GM12878 (cell line): ENCODE data around the gene C6orf89. TPM values are rescaled to one million over a fixed set of nuclear protein-coding genes. Genes with fewer than 3 reads are reported as not detected.

Experiments
- ATAC-seq: fragments of 200-7000 bp; cut with Tn5 transposase; 3 replicates; pipeline ENCODE4 v1.9.1; 2020; ENCODE audit warnings: mild to moderate bottlenecking, moderate library complexity
- BruUV-seq: library from RNA; stranded (reverse); fragments of 400-500 nt; replicated peaks from 2 replicates; lab custom pipeline; 2021; lab: Mats Ljungman, UMichigan
- CTCF ChIA-PET: fragments of 300-600 bp; sonication (Branson Sonifier 250); formaldehyde crosslinking; extraction: SDS; loops from one replicate; lab custom pipeline; 2021; ENCODE audit warnings: inconsistent platforms; lab: Yijun Ruan, JAX
- POLR2A ChIA-PET: fragments of 350-600 bp; formaldehyde crosslinking; extraction: SDS; loops from one replicate; lab custom pipeline; 2021; ENCODE audit warnings: inconsistent platforms; lab: Charles Lee
- RAD21 ChIA-PET: fragments of 300-600 bp; sonication (Branson Sonifier 250); formaldehyde crosslinking; loops from one replicate; lab custom pipeline; 2023; ENCODE audit warnings: antibody characterized with exemption; ENCODE audit not compliant: unreplicated experiment; lab: Charles Lee
- SMC1A ChIA-PET: fragments of 300-600 bp; sonication (Branson Sonifier 250); formaldehyde crosslinking; loops from one replicate; lab custom pipeline; 2023; ENCODE audit not compliant: unreplicated experiment, uncharacterized antibody; lab: Charles Lee
- DNase-seq: peaks from one replicate; pipeline ENCODE4 v3.0.0-alpha.2; 2011; ENCODE audit warnings: low read depth, low spot score
- FAIRE-seq: peaks from 3 replicates; lab custom pipeline; 2011; peaks lifted over from hg19 to GRCh38; lab: Jason Lieb, UNC
- H2AFZ ChIP-seq: 2 replicates; pipeline ENCODE4 v1.6.0; 2011; ENCODE audit warnings: low read depth, low read length, control low read depth; ENCODE audit not compliant: control insufficient read depth
- H3K27ac ChIP-seq: 2 replicates; pipeline ENCODE4 v1.5.1; 2011; ENCODE audit warnings: control low read depth; ENCODE audit not compliant: control insufficient read depth, insufficient read depth
- H3K27me3 ChIP-seq, 2 experiments: replicated peaks in 1 of 2; 2 replicates each; pipeline versions ENCODE4 v1.6.0 to v1.6.1; 2011; ENCODE audit warnings: low read length in 1 of 2; ENCODE audit not compliant: control insufficient read depth in 2 of 2, insufficient read depth in 2 of 2
- H3K36me3 ChIP-seq, 2 experiments: 2 replicates each; pipeline ENCODE4 v1.5.1; 2011; ENCODE audit warnings: low read length in 1 of 2; ENCODE audit not compliant: control insufficient read depth in 2 of 2, insufficient read depth in 2 of 2
- H3K4me1 ChIP-seq: 2 replicates; pipeline ENCODE4 v1.6.1; 2011; ENCODE audit warnings: mild to moderate bottlenecking, low read length, moderate library complexity, mixed read lengths; ENCODE audit not compliant: control insufficient read depth, insufficient read depth
- H3K4me2 ChIP-seq: 2 replicates; pipeline ENCODE4 v1.6.0; 2011; ENCODE audit warnings: control low read depth; ENCODE audit not compliant: control insufficient read depth, insufficient read depth
- H3K4me3 ChIP-seq: fragments of 200-600 bp; sonication (generic); 2 replicates; pipeline ENCODE4 v1.5.1; 2016
- H3K79me2 ChIP-seq: 2 replicates; pipeline ENCODE4 v1.6.0; 2011; ENCODE audit warnings: low read length; ENCODE audit not compliant: control insufficient read depth, insufficient read depth
- H3K9ac ChIP-seq: 2 replicates; pipeline ENCODE4 v1.8.0; 2011; ENCODE audit warnings: low read length, control low read depth, mixed read lengths; ENCODE audit not compliant: control insufficient read depth, insufficient read depth
- H3K9me3 ChIP-seq: replicated peaks from 3 replicates; pipeline ENCODE4 v1.5.1; 2011; ENCODE audit warnings: mild to moderate bottlenecking, low read length; ENCODE audit not compliant: control insufficient read depth, insufficient read depth
- H4K20me1 ChIP-seq: 2 replicates; pipeline ENCODE4 v1.6.0; 2011; ENCODE audit not compliant: control insufficient read depth, insufficient read depth
- WGBS: methylation state at CpG from one replicate; pipeline ENCODE4 v1.1.6; 2016; ENCODE audit warnings: low lambda C conversion rate; ENCODE audit not compliant: insufficient replicate concordance, insufficient coverage; ENCODE audit errors: missing lambda C conversion rate; 5-methylcytosine and 5-hydroxymethylcytosine counted together
- in situ Hi-C: fragments of 300-500 bp; cut with MboI; formaldehyde crosslinking; loops from 9 replicates; pipeline ENCODE4 v1.14.3; 2018; ENCODE audit warnings: mixed read lengths
- intact Hi-C: fragments of 100-400 bp; cut with micrococcal nuclease; formaldehyde crosslinking; loops from one replicate; pipeline ENCODE4 v1.14.2; 2022; ENCODE audit not compliant: unreplicated experiment
- polyA plus RNA-seq, 11 experiments: library from polyadenylated mRNA; depleted of rRNA in 4 of 11; unstranded in 6 of 11; stranded (reverse) in 5 of 11; fragments of >200 nt; fragmentation: Nextera tagmentation in 4 of 11; fragmentation: Illumina TruSeq in 1 of 11; extraction: Ambion mirVana in 4 of 11; extraction: Trizol in 1 of 11; gene quantifications; 1 replicate in 1 of 11; 2 replicates in 10 of 11; pipeline versions ENCODE4 v1.2.1 to v1.2.3, GENCODE V29; 2011 to 2016; ENCODE audit warnings: inconsistent platforms in 2 of 11, missing spikeins in 2 of 11, low read depth in 1 of 11
- total RNA-seq, 4 experiments: library from RNA; depleted of rRNA in 3 of 4; stranded (reverse); fragments of >200 nt in 3 of 4; fragmentation: Illumina TruSeq in 1 of 4; extraction: Trizol in 1 of 4; gene quantifications; 2 replicates each; pipeline versions ENCODE4 v1.2.1 to v1.2.3, GENCODE V29; 2013 to 2021
- TF ChIP-seq, protein P1 (sequence below): fragments of 450-650 bp; formaldehyde crosslinking; IDR thresholded peaks from 2 replicates; pipeline ENCODE4 v1.4.0; 2022; ENCODE audit warnings: mild to moderate bottlenecking, moderate library complexity
- TF ChIP-seq, protein P2 (sequence below): fragments of 150-350 bp; IDR thresholded peaks from 2 replicates; pipeline ENCODE4 v1.6.1; 2014; ENCODE audit warnings: mild to moderate bottlenecking, low read depth, low read length

Gene C6orf89
- total and polyA plus RNA-seq, 10 of the 15 experiments (the other 5 are each of a cell fraction or from before 2014, with no cell fraction given), result 10.8 to 42.7 (median 28.6) TPM

DNA sequence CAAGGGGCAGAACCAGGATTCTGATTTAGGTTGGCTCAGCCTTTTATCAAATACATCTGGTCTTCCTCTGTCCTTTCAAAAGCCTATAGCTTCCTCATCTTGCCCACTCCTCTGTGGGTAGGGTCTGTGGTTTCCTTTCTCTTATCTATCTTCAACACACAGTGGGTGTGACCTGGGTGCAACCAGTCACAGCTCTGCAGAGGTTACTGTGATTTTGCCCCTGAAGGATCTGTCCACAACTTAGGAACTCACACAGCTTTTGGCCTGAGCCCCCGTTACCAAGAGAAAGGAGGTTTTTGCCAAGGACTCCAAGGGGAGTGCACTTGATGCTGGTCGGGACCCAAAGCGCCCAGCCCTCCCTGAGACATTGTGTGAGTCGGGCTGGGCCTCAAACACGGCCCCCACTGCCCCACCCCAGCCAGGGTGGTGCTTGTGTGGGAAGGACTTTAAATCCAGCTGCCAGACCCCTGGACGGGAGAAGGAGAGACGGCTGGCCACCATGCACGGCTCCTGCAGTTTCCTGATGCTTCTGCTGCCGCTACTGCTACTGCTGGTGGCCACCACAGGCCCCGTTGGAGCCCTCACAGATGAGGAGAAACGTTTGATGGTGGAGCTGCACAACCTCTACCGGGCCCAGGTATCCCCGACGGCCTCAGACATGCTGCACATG is 68.6 kb downstream of the C6orf89 start, which contains the start of gene PI16:
TSS of gene PI16 (plus strand) at position 477 of the 670 bp plus-strand sequence. CDS start at position 500, 23 bp downstream.
- ChIA-PET RAD21 (interaction anchor here (0.9 kb wide), 1 partner anchor 217 kb away, joined by 3 read pairs; no protein-coding TSS in a partner anchor), POLR2A (interaction anchor here (1.3 kb wide), 1 partner anchor 13 kb away, joined by 3 read pairs; no protein-coding TSS in a partner anchor), SMC1A (interaction anchor here (0.9 kb wide), 1 partner anchor 63 kb away, joined by 7 read pairs; no protein-coding TSS in a partner anchor)
- ATAC-seq, result no peak
- H3K4me1 ChIP-seq, result 0 out of 2 replicates have a peak, but pooled peaks cover 3% of the 10 kb centered on the region
- no peaks in the 10 kb centered on the region for H4K20me1 ChIP-seq
- H3K9ac ChIP-seq, result no peak within 1 kb of the TSS
- no peaks in the 10 kb centered on the region for H3K9me3 ChIP-seq
- WGBS, result 56% methylated on average over 13 of the region's 14 CpGs
- no peaks in the 10 kb centered on the region for H3K36me3 ChIP-seq
- DNase-seq, result no peak
- H3K4me2 ChIP-seq, result no peak within 1 kb of the TSS
- intact Hi-C loops, result no loop called here
- TF ChIP-seq, protein P1, sequence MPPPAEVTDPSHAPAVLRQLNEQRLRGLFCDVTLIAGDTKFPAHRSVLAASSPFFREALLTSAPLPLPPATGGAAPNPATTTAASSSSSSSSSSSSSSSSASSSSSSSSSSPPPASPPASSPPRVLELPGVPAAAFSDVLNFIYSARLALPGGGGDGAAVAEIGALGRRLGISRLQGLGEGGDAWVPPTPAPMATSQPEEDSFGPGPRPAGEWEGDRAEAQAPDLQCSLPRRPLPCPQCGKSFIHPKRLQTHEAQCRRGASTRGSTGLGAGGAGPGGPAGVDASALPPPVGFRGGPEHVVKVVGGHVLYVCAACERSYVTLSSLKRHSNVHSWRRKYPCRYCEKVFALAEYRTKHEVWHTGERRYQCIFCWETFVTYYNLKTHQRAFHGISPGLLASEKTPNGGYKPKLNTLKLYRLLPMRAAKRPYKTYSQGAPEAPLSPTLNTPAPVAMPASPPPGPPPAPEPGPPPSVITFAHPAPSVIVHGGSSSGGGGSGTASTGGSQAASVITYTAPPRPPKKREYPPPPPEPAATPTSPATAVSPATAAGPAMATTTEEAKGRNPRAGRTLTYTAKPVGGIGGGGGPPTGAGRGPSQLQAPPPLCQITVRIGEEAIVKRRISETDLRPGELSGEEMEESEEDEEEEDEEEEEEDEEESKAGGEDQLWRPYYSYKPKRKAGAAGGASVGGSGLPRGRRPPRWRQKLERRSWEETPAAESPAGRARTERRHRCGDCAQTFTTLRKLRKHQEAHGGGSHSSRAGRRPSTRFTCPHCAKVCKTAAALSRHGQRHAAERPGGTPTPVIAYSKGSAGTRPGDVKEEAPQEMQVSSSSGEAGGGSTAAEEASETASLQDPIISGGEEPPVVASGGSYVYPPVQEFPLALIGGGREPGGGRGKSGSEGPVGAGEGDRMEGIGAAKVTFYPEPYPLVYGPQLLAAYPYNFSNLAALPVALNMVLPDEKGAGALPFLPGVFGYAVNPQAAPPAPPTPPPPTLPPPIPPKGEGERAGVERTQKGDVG (CRISPR knock-in tag), result no peak
- TF ChIP-seq, protein P2, sequence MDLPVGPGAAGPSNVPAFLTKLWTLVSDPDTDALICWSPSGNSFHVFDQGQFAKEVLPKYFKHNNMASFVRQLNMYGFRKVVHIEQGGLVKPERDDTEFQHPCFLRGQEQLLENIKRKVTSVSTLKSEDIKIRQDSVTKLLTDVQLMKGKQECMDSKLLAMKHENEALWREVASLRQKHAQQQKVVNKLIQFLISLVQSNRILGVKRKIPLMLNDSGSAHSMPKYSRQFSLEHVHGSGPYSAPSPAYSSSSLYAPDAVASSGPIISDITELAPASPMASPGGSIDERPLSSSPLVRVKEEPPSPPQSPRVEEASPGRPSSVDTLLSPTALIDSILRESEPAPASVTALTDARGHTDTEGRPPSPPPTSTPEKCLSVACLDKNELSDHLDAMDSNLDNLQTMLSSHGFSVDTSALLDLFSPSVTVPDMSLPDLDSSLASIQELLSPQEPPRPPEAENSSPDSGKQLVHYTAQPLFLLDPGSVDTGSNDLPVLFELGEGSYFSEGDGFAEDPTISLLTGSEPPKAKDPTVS, result no peak
- TF ChIP-seq, all 136 proteins: peak for 0
- no peak within 1 kb of the TSS for H2AFZ ChIP-seq
- no peak for FAIRE-seq
- no peak within 1 kb of the TSS for H3K27ac ChIP-seq
- in situ Hi-C loops, result no loop called here
- BruUV-seq, result no TSS peak
- no peaks in the 10 kb centered on the region for H3K79me2 ChIP-seq
- no peaks in the 10 kb centered on the region for H3K27me3 ChIP-seq
- CTCF ChIA-PET, result interaction anchor here (1.0 to 3.0 kb wide), 5 partner anchors 8 to 69 kb away, joined by 3 to 12 read pairs (median 3); no protein-coding TSS in a partner anchor
- no peak within 1 kb of the TSS for H3K4me3 ChIP-seq
